Osteoblast (primary cell): ENCODE data around the gene MPIG6B. TPM values are rescaled to one million over a fixed set of nuclear protein-coding genes. Genes with fewer than 3 reads are reported as not detected.

Source experiments
- DNase-seq: peaks from one replicate; pipeline ENCODE4 v3.0.0; 2011; ENCODE audit warnings: low spot score, mixed read lengths; ENCODE audit not compliant: insufficient read length; ENCODE audit errors: missing footprints
- H2AFZ ChIP-seq: 2 replicates; pipeline ENCODE4 v1.6.0; 2011; ENCODE audit warnings: mild to moderate bottlenecking, low read length
- H3K27ac ChIP-seq: 2 replicates; pipeline ENCODE4 v1.5.1; 2011; ENCODE audit warnings: mild to moderate bottlenecking, low read depth, low read length, moderate library complexity
- H3K27me3 ChIP-seq: 2 replicates; pipeline ENCODE4 v1.6.0; 2012; ENCODE audit warnings: mild to moderate bottlenecking, control low read depth, inconsistent platforms, low read length, moderate library complexity; ENCODE audit not compliant: insufficient read depth
- H3K36me3 ChIP-seq: 2 replicates; pipeline ENCODE4 v1.5.1; 2011; ENCODE audit warnings: mild to moderate bottlenecking, low read length, control low read depth, moderate library complexity; ENCODE audit not compliant: insufficient read depth
- H3K4me1 ChIP-seq: 2 replicates; pipeline ENCODE4 v1.5.1; 2011; ENCODE audit warnings: mild to moderate bottlenecking, low read length, control low read depth, moderate library complexity; ENCODE audit not compliant: insufficient read depth
- H3K4me2 ChIP-seq: 2 replicates; pipeline ENCODE4 v1.6.0; 2011; ENCODE audit warnings: mild to moderate bottlenecking, low read length; ENCODE audit not compliant: insufficient read depth
- H3K4me3 ChIP-seq: fragments of 200-600 bp; sonication (generic); 3 replicates; pipeline ENCODE4 v1.5.1; 2012; ENCODE audit warnings: mild to moderate bottlenecking, low read length, inconsistent platforms; ENCODE audit not compliant: insufficient read depth
- H3K79me2 ChIP-seq: 2 replicates; pipeline ENCODE4 v1.6.0; 2012; ENCODE audit warnings: mild to moderate bottlenecking, low read length, control low read depth, inconsistent platforms; ENCODE audit not compliant: insufficient read depth
- H3K9me3 ChIP-seq: 2 replicates; pipeline ENCODE4 v1.5.1; 2011; ENCODE audit warnings: low read depth, low read length, control low read depth
- H4K20me1 ChIP-seq: 2 replicates; pipeline ENCODE4 v1.6.0; 2012; ENCODE audit warnings: mild to moderate bottlenecking, low read length, control low read depth; ENCODE audit not compliant: insufficient read depth
- total RNA-seq: library from RNA; depleted of rRNA; stranded (reverse); fragments of >200 nt; gene quantifications from 2 replicates; pipeline ENCODE4 v1.2.3, GENCODE V29; 2012
- TF ChIP-seq, protein P1 (sequence below): IDR thresholded peaks from 2 replicates; pipeline ENCODE4 v1.5.1; 2011; ENCODE audit warnings: mild to moderate bottlenecking, low read depth, low read length, moderate library complexity; ENCODE audit errors: extremely low read depth

Gene MPIG6B
- total RNA-seq, 1 donor: not detected

DNA sequence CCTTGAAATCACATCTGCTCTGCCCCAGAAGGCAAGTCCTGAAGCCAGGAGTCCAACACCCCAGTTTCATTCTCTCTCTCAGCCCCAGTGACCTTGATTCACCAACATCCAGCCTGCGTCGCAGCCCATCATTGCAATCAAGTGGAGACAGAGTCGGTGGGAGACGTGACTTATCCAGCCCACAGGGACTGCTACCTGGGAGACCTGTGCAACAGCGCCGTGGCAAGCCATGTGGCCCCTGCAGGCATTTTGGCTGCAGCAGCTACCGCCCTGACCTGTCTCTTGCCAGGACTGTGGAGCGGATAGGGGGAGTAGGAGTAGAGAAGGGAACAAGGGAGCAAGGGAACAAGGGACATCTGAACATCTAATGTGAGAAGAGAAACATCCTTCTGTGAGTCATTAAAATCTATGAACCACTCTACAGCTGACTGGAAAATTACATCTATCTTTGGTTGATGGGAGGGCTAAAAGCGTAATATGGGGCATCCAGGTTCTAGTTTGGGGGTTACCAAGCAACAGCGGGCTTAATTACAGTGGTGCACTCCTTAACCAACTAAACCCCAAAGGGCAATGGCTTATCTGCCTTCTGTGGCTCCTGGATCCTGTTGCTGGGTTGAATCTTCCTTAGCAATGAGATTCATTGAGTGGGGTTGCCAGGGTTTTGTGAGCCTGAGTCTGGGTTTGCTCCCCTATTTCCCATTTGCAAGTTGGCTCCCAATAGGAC, 5.5 kb upstream of the MPIG6B start:
- Histone ChIP-seq H3K36me3 (no peaks in the 10 kb centered on the region), H3K4me2 (no peak overlapping the region), H3K4me3 (no peak overlapping the region), H2AFZ (no peak overlapping the region), H3K27ac (no peak overlapping the region), H4K20me1 (no peaks in the 10 kb centered on the region), H3K27me3 (peaks cover 6% of the 10 kb centered on the region), H3K4me1 (no peaks in the 10 kb centered on the region), H3K79me2 (no peaks in the 10 kb centered on the region), H3K9me3 (no peaks in the 10 kb centered on the region)
- TF ChIP-seq, protein P1, sequence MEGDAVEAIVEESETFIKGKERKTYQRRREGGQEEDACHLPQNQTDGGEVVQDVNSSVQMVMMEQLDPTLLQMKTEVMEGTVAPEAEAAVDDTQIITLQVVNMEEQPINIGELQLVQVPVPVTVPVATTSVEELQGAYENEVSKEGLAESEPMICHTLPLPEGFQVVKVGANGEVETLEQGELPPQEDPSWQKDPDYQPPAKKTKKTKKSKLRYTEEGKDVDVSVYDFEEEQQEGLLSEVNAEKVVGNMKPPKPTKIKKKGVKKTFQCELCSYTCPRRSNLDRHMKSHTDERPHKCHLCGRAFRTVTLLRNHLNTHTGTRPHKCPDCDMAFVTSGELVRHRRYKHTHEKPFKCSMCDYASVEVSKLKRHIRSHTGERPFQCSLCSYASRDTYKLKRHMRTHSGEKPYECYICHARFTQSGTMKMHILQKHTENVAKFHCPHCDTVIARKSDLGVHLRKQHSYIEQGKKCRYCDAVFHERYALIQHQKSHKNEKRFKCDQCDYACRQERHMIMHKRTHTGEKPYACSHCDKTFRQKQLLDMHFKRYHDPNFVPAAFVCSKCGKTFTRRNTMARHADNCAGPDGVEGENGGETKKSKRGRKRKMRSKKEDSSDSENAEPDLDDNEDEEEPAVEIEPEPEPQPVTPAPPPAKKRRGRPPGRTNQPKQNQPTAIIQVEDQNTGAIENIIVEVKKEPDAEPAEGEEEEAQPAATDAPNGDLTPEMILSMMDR: no peak
- DNase-seq: peak; percentile 66

DNA sequence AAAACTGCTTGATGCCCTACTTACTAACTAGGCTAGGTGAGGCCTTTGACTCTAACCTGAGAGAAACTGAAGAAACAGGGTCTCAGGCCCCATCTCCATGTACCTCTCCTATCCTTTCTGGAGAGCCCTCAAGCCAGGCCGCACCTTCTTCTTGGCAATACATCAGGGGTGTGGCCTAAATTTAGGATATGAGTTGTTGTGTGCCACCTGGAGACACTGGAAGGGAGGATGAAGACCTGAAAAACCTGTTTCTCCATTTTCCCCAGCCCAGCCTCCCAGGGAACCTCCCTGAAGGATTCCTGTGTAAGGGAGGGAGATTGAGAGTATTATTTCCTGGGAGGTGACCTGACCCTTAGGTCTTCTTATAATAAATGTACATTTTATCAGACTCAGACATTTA, 4.9 kb upstream of the MPIG6B start:
- H3K36me3 ChIP-seq: no peaks in the 10 kb centered on the region
- no peak overlapping the region for H3K4me2 ChIP-seq
- H3K79me2 ChIP-seq: no peaks in the 10 kb centered on the region
- no peaks in the 10 kb centered on the region for H3K9me3 ChIP-seq
- H3K27me3 ChIP-seq: peaks cover 6% of the 10 kb centered on the region
- no peak for DNase-seq
- H4K20me1 ChIP-seq: no peaks in the 10 kb centered on the region
- no peak overlapping the region for H3K27ac ChIP-seq
- no peak overlapping the region for H3K4me3 ChIP-seq
- TF ChIP-seq, protein P1: no peak
- H2AFZ ChIP-seq: no peak overlapping the region
- H3K4me1 ChIP-seq: no peaks in the 10 kb centered on the region

DNA sequence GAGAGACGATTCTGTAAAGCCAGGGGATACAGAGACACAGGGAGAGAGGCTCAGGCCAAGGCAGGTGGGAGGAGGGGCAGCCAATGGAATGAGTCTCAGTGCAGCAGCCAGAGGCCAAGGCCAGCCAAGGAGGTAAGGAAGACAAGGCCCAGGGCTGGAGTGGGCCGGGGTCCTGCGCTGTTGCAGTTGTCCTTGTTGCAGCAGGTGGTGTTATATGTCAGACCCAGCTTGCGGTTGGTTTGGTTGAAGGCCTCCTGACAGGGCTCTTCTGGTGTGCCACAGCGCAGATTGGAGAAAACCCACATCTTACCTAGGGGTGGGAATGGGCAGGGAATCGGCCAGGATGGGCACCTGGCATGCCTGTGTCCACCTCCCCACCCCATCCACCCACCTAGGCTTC, 4.2 kb upstream of the MPIG6B start:
- H3K79me2 ChIP-seq: no peaks in the 10 kb centered on the region
- H3K4me2 ChIP-seq: no peak overlapping the region
- TF ChIP-seq, protein P1: no peak
- no peak overlapping the region for H2AFZ ChIP-seq
- H3K27ac ChIP-seq: no peak overlapping the region
- no peaks in the 10 kb centered on the region for H3K36me3 ChIP-seq
- peaks cover 5% of the 10 kb centered on the region for H3K27me3 ChIP-seq
- H3K4me3 ChIP-seq: no peak overlapping the region
- no peaks in the 10 kb centered on the region for H4K20me1 ChIP-seq
- no peaks in the 10 kb centered on the region for H3K4me1 ChIP-seq
- DNase-seq: no peak
- no peaks in the 10 kb centered on the region for H3K9me3 ChIP-seq

DNA sequence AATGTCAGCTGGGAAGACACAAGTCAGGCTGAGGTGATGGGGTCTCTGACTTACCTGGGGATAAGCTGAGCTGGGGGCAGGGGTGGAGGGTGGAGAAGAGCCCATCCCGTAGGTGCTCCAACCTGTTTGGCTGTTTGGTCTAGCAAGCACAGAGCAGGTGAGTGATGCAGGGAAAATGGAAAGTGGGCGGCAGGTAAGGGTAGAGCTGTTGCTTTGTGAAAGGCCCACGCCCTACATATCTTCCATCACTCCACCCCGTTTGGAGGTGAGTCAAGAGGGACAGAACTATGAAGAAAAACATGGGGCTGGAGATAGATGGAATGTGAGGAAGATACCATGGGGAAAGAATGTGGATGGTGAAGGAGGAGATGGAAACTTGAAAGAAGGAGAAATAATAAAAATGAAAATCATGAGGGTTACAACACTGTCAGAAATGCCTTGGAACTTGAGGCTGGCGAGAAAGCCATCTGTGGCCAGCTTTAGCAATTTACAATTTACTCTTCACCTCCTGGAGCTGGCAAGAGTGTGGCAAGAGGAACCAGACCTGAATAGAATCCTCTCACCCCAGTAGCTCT, 2.9 kb upstream of the MPIG6B start:
- Histone ChIP-seq H3K27me3 (no peaks in the 10 kb centered on the region), H3K9me3 (no peaks in the 10 kb centered on the region), H3K79me2 (no peaks in the 10 kb centered on the region), H2AFZ (no peak overlapping the region), H4K20me1 (no peaks in the 10 kb centered on the region), H3K4me1 (no peaks in the 10 kb centered on the region), H3K4me2 (no peak overlapping the region), H3K27ac (no peak overlapping the region), H3K36me3 (no peaks in the 10 kb centered on the region), H3K4me3 (no peak overlapping the region)
- TF ChIP-seq, protein P1: no peak
- no peak for DNase-seq
